ENCODE measurements around the gene DENND1A. TPM values are rescaled to one million over a fixed set of nuclear protein-coding genes. Genes with fewer than 3 reads are reported as not detected.
"Not testable (repeated sequence)": the region's sequence is repeated elsewhere in the genome, so short reads cannot be mapped to it uniquely, and the experiment has no call there.

Gene DENND1A
- polyA plus RNA-seq, 1 donor: 12.2 TPM

GRCh38 chr9:123414204-123414603 lies 515.7 kb downstream of the DENND1A start:
- no peak for DNase-seq (ENCODE audit: low read depth)

GRCh38 chr9:123412171-123412820 lies 517.6 kb downstream of the DENND1A start:
- no peak for DNase-seq (ENCODE audit: low read depth)

- DNase-seq (ENCODE audit: low read depth): no peak
These were observed 518.3 kb downstream of the DENND1A start for GRCh38 chr9:123411636-123412035.

GRCh38 chr9:123411191-123411590 lies 518.7 kb downstream of the DENND1A start:
- DNase-seq (ENCODE audit: low read depth): no peak

GRCh38 chr9:123410281-123410910 lies 519.5 kb downstream of the DENND1A start:
- no peak for DNase-seq (ENCODE audit: low read depth)

- no peak for DNase-seq (ENCODE audit: low read depth)
These were observed 521.3 kb downstream of the DENND1A start for GRCh38 chr9:123408313-123409262.

- no peak for DNase-seq (ENCODE audit: low read depth)
These were observed 522.6 kb downstream of the DENND1A start for GRCh38 chr9:123407217-123407851.

GRCh38 chr9:123406691-123407216 lies 523.2 kb downstream of the DENND1A start:
- DNase-seq (ENCODE audit: low read depth): no peak

GRCh38 chr9:123406016-123406415 lies 523.9 kb downstream of the DENND1A start:
- no peak for DNase-seq (ENCODE audit: low read depth)

GRCh38 chr9:123402981-123403509 lies 526.9 kb downstream of the DENND1A start:
- DNase-seq (ENCODE audit: low read depth): no peak

GRCh38 chr9:123401879-123402513 lies 527.9 kb downstream of the DENND1A start:
- DNase-seq (ENCODE audit: low read depth): peak; percentile 32

- DNase-seq (ENCODE audit: low read depth): no peak
These were observed 528.9 kb downstream of the DENND1A start for GRCh38 chr9:123400926-123401503.

- no peak for DNase-seq (ENCODE audit: low read depth)
These were observed 530.0 kb downstream of the DENND1A start for GRCh38 chr9:123399803-123400378.

GRCh38 chr9:123398938-123399337 lies 531.0 kb downstream of the DENND1A start:
- not testable (repeated sequence) for DNase-seq (ENCODE audit: low read depth)

- DNase-seq (ENCODE audit: low read depth): no peak
These were observed 532.0 kb downstream of the DENND1A start for GRCh38 chr9:123397975-123398374.

GRCh38 chr9:123395689-123396511 lies 534.0 kb downstream of the DENND1A start:
- DNase-seq (ENCODE audit: low read depth): no peak

- DNase-seq (ENCODE audit: low read depth): no peak
These were observed 534.6 kb downstream of the DENND1A start for GRCh38 chr9:123395276-123395688.

GRCh38 chr9:123394291-123395235 lies 535.4 kb downstream of the DENND1A start:
- DNase-seq (ENCODE audit: low read depth): no peak

All from forelimb muscle (tissue), 1 donor.